Adipocyte (in vitro differentiated cells): ENCODE results near the gene ANO7.
A peak's percentile ranks its signal among the peaks of the same experiment; 100 is the strongest.

Source experiments
- DNase-seq: peaks from one replicate; pipeline ENCODE4 v3.0.0-alpha.2; 2015; ENCODE audit warnings: low read depth
- H3K27me3 ChIP-seq: replicated peaks from 2 replicates; pipeline ENCODE4 v1.7.0; 2013; ENCODE audit warnings: mild to moderate bottlenecking, low read length, moderate library complexity; ENCODE audit not compliant: control insufficient read depth, insufficient read depth
- H3K36me3 ChIP-seq: 2 replicates; pipeline ENCODE4 v1.7.0; 2013; ENCODE audit warnings: low read length, mild to moderate bottlenecking, moderate library complexity; ENCODE audit not compliant: control insufficient read depth, insufficient read depth, severe bottlenecking
- H3K4me1 ChIP-seq: 2 replicates; pipeline ENCODE4 v1.7.0; 2013; ENCODE audit warnings: mild to moderate bottlenecking, low read length, moderate library complexity; ENCODE audit not compliant: control insufficient read depth, insufficient read depth
- H3K4me3 ChIP-seq: 2 replicates; pipeline ENCODE4 v1.7.0; 2013; ENCODE audit warnings: mild to moderate bottlenecking, low read length, moderate library complexity
- H3K9ac ChIP-seq: 2 replicates; pipeline ENCODE4 v1.7.0; 2013; ENCODE audit warnings: mild to moderate bottlenecking, low read length, moderate library complexity
- H3K9me3 ChIP-seq: 2 replicates; pipeline ENCODE4 v1.7.0; 2013; ENCODE audit warnings: mild to moderate bottlenecking, low read length, moderate library complexity; ENCODE audit not compliant: control insufficient read depth

ANO7 gene, protein sequence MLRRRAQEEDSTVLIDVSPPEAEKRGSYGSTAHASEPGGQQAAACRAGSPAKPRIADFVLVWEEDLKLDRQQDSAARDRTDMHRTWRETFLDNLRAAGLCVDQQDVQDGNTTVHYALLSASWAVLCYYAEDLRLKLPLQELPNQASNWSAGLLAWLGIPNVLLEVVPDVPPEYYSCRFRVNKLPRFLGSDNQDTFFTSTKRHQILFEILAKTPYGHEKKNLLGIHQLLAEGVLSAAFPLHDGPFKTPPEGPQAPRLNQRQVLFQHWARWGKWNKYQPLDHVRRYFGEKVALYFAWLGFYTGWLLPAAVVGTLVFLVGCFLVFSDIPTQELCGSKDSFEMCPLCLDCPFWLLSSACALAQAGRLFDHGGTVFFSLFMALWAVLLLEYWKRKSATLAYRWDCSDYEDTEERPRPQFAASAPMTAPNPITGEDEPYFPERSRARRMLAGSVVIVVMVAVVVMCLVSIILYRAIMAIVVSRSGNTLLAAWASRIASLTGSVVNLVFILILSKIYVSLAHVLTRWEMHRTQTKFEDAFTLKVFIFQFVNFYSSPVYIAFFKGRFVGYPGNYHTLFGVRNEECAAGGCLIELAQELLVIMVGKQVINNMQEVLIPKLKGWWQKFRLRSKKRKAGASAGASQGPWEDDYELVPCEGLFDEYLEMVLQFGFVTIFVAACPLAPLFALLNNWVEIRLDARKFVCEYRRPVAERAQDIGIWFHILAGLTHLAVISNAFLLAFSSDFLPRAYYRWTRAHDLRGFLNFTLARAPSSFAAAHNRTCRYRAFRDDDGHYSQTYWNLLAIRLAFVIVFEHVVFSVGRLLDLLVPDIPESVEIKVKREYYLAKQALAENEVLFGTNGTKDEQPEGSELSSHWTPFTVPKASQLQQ

DNA sequence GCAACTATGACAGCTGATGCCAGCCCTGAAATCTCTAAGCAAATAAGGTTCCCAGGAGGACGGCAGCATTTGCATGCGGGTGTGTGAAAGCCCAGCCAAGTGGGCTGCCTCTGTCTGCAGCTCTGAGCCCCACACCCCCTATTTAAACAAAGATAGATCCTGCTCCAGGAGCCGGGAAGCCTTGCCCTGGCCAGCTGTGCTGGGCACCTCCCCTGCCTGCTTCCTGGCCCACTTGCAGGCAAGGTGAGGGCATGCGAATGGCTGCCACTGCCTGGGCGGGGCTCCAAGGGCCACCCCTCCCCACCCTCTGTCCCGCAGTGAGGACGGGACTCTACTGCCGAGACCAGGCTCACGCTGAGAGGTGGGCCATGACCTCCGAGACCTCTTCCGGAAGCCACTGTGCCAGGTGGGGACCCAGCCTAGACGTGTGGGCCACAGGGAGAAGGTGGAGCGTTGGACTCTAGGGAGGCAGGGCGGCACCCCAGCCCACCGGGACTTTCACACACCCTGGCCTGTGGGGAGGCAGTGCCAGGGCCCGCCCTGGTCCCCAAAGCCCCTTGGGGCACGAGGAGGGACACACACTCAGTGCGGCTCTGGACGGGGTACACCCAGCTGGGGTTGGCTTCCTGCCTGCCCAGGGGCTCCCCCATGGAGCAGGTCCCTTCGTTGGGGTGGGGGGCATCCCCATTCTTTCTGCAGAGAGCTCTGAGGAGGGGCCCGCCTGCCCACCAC lies at the start of gene ANO7:
ANO7 (plus strand) TSS at position 317 of the 732 bp plus-strand sequence. CDS start 1,387 bp downstream, outside the sequence.
- H3K9me3 ChIP-seq, result no peaks in the 10 kb centered on the region
- H3K9ac ChIP-seq, result no peak within 1 kb of the TSS
- peaks cover 4% of the 10 kb centered on the region for H3K4me1 ChIP-seq
- peaks cover 20% of the 10 kb centered on the region for H3K27me3 ChIP-seq
- H3K36me3 ChIP-seq, result peaks cover 2% of the 10 kb centered on the region
- no peak for DNase-seq
- H3K4me3 ChIP-seq, result no peak within 1 kb of the TSS

DNA sequence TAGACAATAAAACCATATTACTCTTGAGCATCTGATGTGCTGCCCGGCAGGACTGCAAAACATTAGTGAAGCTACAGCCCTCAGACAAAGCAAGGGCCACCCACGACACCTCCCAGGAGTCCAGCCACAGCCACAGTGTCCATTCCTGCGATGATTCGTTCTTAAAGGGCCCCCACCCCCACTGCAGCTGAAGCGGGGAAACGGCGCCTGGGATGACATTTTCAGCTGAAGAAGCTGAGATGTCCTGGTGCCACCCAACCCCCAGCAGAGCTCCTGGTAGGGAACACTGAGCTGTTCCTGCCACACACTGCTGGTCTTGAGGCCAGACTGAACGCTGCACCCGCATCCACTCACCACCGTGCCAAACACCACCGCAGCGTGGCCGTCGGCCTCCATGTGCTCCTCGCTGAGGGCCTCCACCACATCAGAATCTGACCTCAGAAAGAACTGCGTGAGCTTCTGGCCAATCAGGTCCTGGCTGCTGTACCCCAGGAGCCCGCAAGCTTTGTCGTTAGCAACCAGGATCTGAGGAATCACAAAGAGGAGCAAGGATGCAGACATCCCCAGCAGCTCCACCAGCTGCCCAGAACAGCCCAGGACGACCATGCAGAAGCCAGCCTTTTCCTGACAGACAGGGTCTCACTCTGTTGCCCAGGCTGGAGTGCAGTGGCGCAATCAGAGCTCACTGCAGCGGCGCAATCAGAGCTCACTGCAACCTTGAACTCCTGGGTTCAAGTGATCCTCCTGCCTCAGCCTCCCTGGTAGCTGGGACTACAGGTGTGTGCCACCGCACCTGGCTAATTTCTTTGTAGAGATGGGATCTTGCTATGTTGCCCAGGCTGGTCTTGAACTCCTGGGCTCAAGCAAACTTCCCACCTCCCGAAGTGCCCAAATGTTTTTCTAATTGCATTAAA lies 48.7 kb upstream of the ANO7 start:
- Histone ChIP-seq H3K9ac (no peak overlapping the region), H3K36me3 (no peaks in the 10 kb centered on the region), H3K27me3 (no peaks in the 10 kb centered on the region), H3K4me3 (no peak overlapping the region), H3K9me3 (no peaks in the 10 kb centered on the region), H3K4me1 (no peaks in the 10 kb centered on the region)
- DNase-seq, result no peak

DNA sequence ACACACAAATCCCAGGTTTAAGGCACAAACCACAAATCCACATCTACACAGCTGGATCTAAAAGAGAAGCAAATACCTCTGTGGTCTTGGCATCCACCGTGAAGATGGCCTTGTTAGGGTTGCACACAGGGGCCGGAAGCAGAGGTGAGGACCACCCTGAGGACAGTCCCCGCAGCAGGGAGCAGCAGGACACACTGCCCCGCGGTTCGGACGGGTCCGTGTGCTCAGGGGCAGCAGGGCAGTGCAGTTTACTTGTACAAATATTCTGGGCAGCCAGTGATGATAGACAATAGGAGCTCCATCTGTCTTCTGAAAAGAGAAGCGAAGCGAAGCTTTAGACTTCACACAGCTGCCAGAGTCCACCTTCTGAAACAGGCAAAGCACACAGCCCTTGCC lies 48.0 kb upstream of the ANO7 start:
- H3K4me3 ChIP-seq, result no peak overlapping the region
- no peak for DNase-seq
- H3K4me1 ChIP-seq, result no peaks in the 10 kb centered on the region
- no peaks in the 10 kb centered on the region for H3K36me3 ChIP-seq
- no peak overlapping the region for H3K9ac ChIP-seq
- H3K9me3 ChIP-seq, result no peaks in the 10 kb centered on the region
- no peaks in the 10 kb centered on the region for H3K27me3 ChIP-seq

DNA sequence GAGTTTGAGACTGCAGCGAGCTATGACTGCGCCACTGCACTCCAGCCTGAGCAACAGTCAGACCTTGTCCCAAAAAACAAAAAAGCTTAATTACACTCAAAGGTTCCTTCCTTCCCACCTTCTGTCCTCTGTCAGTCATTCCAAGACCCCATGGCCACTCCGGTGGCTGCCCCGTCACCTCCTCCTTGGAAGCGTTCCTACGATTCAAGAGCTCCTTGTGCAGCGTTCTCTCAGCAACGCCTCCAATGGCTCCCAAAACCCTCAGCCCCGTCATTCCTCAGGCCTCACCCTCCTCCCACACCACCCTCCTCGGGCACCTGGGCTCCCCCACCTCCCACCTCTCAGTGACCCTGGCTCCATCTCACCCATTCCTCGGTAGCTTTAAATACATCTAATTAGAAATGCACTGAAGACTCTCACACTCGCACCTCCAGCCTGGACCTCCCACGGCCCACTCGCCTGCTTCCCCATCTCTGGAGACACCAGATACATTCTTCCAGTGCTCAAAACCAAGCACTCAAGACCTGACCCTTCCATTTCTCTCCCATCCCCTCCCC lies 47.2 kb upstream of the ANO7 start:
- Histone ChIP-seq H3K4me1 (no peaks in the 10 kb centered on the region), H3K4me3 (no peak overlapping the region), H3K9ac (no peak overlapping the region), H3K27me3 (no peaks in the 10 kb centered on the region), H3K36me3 (no peaks in the 10 kb centered on the region), H3K9me3 (no peaks in the 10 kb centered on the region)
- no peak for DNase-seq

DNA sequence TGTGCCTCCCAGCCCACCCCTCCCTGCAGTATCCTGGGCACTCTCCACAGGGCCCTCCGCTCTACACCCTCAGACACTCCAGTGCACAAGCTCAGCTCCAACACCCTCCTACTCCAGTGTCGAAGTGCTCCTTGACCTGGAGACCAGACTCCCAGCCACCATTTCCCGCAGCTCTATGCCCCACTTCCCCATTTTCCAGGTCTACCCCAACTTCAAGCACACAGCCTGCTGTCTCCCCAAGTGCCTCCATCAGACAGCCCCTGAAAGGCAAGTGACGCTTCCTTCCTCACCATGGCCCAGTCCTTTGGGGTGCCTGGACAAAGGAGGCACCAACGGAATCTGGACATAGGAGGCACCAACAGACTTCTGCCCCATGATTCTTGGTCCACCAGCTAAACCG lies 46.4 kb upstream of the ANO7 start:
- no peaks in the 10 kb centered on the region for H3K27me3 ChIP-seq
- no peaks in the 10 kb centered on the region for H3K4me1 ChIP-seq
- H3K9me3 ChIP-seq, result no peaks in the 10 kb centered on the region
- H3K36me3 ChIP-seq, result no peaks in the 10 kb centered on the region
- no peak overlapping the region for H3K4me3 ChIP-seq
- no peak for DNase-seq
- H3K9ac ChIP-seq, result no peak overlapping the region

DNA sequence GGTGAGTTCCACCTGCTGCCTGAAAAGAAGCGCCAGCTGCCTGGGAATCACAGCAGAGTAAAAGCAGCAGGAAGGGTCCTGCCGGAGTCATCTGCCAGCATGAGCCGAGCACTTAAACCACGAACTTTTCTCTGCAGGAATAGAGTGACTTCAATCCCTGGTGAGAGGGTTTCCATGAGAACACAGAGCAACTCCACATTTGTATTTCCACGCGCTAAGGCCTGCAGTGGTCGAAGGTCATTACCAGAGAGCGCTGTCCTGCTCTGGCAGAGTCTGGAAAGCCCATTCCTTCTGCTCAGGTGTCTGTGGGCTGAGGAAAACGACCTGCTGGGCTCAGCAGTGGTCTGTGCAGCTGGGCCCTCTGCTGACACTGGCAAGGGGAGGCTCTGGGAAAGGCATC lies 45.9 kb upstream of the ANO7 start:
- no peak overlapping the region for H3K9ac ChIP-seq
- no peak overlapping the region for H3K4me3 ChIP-seq
- DNase-seq, result no peak
- no peaks in the 10 kb centered on the region for H3K27me3 ChIP-seq
- H3K9me3 ChIP-seq, result no peaks in the 10 kb centered on the region
- no peaks in the 10 kb centered on the region for H3K4me1 ChIP-seq
- H3K36me3 ChIP-seq, result no peaks in the 10 kb centered on the region

DNA sequence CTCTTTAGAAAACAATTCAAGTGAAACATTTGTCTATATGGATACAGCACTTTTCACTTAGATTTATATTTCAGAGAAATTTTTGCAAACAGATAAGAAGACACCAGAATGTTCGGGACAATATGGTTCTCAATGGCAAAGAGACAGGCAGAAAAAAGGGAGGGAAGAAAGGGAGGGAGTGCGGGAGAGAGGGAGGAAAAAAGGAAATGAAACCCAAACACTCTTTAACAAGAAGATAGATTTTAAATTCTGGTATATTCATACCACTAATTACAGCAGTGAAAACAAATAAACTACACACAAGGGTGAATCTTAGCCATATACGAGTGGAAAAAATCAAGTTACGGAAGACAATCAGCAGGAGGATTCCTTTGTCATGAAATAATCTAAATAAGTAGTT lies 42.2 kb upstream of the ANO7 start:
- peaks cover 9% of the 10 kb centered on the region for H3K4me1 ChIP-seq
- H3K36me3 ChIP-seq, result no peaks in the 10 kb centered on the region
- no peak for DNase-seq
- H3K27me3 ChIP-seq, result no peaks in the 10 kb centered on the region
- no peak overlapping the region for H3K9ac ChIP-seq
- H3K4me3 ChIP-seq, result no peak overlapping the region
- no peaks in the 10 kb centered on the region for H3K9me3 ChIP-seq

DNA sequence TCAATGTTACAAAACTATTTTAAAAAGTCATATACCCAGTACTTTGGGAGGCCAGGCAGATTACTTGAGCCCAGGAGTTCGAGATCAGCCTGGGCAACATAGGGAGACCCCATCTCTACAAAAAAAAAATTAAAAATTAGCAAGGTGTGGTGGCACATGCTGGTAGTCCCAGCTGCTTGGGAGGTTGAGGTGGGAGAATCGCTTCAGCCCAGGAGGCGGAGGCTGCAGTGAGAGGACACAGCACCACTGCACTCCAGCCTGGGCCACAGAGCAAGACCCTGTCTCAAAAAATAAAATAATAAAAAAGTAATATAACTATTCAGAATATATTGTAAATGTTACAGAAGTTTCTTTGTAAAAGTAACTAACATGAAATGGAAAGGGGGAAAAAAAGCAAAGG lies 41.1 kb upstream of the ANO7 start:
- Histone ChIP-seq H3K4me1 (peaks cover 14% of the 10 kb centered on the region), H3K9me3 (no peaks in the 10 kb centered on the region), H3K4me3 (no peak overlapping the region), H3K9ac (no peak overlapping the region), H3K36me3 (no peaks in the 10 kb centered on the region), H3K27me3 (no peaks in the 10 kb centered on the region)
- DNase-seq, result no peak

DNA sequence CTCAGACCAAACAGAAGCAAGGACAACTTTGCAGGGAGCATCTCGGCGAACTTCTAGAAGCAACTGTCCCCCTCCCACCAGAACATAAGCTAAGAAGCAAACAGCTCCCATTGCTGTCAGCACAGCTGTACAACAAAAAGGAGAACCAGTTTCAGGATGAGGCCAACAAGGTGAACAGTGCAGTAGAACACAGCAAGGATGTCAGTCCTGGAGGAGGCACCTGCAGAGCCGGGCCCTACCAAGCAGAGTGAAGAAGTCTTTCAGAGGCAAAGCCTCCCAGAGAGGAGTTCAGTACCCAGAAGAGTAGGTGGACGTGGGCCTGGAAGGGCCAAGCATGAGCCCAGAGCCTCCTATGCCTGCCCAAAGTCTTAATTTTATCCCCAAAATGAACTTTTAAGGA lies 40.2 kb upstream of the ANO7 start:
- Histone ChIP-seq H3K4me1 (peaks cover 15% of the 10 kb centered on the region), H3K4me3 (peak overlapping the region; percentile 92), H3K9ac (peak overlapping the region; percentile 77), H3K9me3 (no peaks in the 10 kb centered on the region), H3K27me3 (no peaks in the 10 kb centered on the region), H3K36me3 (no peaks in the 10 kb centered on the region)
- no peak for DNase-seq

DNA sequence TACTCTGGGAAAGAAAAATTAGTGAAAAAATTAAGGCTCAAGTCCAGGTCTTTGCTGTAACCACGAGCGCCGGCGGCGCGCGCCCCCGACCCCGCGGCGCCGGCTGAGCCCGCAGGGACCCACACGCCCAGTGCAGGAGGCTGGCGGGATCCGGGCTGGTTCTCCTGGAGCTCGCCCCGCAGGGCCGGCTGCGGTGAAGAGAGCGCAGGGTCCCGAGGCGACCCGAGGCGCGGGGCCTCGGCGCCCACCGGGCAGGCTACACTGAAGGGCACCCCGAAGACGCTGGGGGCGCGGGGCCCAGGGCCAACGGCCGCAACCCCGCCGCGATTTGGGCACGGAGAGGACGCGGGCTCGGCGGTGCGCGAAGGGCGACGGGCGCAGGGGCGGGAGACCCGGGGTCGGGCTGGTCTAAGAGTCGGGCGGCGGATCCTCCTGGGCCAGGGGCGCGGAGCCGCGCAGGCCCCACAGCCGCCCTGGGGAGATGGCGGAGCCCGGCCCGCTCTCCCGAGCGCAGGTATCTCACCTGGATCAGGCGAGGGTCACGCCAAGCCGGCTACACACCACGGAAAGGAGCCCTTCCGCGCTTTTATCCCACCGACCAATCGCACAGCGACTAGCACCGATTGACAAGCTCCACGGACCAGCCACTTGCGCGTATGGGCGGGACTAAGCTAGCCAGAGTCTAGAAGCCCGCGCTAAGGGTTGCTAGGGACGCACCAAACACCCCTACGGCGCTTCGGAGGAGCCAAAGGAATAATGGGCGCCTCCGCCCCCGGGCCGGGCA lies 39.4 kb upstream of the ANO7 start, which contains the start of gene PASK:
PASK (minus strand) TSS at position 582 of the 784 bp plus-strand sequence. CDS start 6,440 bp downstream, outside the sequence.
- Histone ChIP-seq H3K9me3 (no peaks in the 10 kb centered on the region), H3K9ac (peak within 1 kb of the TSS; percentile 89), H3K4me3 (peak within 1 kb of the TSS; percentile 92), H3K27me3 (no peaks in the 10 kb centered on the region), H3K36me3 (no peaks in the 10 kb centered on the region), H3K4me1 (peaks cover 15% of the 10 kb centered on the region)
- DNase-seq, result peak; percentile 97
